GM12873 (cell line): ENCODE results near the gene PIK3C2B.

ENCODE experiments used
- TF ChIP-seq, protein P1 (sequence below): IDR thresholded peaks from 2 replicates; pipeline ENCODE4 v1.5.1; 2012; ENCODE audit warnings: low read depth, mild to moderate bottlenecking, moderate library complexity, low read length, control low read depth; ENCODE audit not compliant: insufficient read depth; ENCODE audit errors: missing control alignments

Gene PIK3C2B

DNA sequence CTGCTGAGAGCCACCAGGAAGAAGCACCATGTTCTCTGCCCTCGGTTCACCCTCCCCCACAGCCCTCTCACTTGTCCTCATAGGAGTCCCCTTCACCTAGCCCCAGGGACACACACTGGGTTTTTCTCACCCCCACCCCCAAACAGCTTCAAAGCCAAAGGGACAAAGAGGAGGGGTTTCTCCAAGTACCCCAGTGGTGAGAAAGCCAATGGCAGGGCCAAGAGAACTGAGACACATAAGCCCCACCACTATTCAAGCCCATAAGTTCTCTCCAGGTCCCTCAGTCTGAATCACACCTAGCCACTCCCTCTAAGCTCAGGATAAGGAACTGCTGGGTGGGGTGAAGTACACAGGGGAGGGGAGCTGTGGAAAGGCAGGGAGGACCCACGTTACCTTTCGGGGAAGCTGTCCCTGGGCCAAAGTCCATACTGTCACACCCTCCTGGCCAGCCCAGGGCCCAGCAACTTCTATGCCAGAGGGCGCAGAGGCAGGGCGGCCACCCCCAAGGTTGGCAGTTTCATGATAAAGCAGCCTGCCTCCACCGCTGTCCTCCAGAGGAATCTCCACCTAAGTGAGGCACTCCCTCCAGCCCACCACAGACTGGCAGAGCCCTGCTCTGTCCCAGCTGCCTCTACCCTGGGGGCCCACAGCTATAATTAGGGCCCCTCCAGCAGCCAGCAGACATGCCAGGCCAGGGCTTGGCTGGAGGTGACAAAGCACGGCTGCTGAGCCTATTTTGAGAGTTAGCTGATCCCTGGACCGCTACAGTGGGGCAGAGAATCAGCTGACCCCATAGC, 43.9 kb downstream of the PIK3C2B start:
- TF ChIP-seq, protein P1, sequence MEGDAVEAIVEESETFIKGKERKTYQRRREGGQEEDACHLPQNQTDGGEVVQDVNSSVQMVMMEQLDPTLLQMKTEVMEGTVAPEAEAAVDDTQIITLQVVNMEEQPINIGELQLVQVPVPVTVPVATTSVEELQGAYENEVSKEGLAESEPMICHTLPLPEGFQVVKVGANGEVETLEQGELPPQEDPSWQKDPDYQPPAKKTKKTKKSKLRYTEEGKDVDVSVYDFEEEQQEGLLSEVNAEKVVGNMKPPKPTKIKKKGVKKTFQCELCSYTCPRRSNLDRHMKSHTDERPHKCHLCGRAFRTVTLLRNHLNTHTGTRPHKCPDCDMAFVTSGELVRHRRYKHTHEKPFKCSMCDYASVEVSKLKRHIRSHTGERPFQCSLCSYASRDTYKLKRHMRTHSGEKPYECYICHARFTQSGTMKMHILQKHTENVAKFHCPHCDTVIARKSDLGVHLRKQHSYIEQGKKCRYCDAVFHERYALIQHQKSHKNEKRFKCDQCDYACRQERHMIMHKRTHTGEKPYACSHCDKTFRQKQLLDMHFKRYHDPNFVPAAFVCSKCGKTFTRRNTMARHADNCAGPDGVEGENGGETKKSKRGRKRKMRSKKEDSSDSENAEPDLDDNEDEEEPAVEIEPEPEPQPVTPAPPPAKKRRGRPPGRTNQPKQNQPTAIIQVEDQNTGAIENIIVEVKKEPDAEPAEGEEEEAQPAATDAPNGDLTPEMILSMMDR: peak; percentile 17

DNA sequence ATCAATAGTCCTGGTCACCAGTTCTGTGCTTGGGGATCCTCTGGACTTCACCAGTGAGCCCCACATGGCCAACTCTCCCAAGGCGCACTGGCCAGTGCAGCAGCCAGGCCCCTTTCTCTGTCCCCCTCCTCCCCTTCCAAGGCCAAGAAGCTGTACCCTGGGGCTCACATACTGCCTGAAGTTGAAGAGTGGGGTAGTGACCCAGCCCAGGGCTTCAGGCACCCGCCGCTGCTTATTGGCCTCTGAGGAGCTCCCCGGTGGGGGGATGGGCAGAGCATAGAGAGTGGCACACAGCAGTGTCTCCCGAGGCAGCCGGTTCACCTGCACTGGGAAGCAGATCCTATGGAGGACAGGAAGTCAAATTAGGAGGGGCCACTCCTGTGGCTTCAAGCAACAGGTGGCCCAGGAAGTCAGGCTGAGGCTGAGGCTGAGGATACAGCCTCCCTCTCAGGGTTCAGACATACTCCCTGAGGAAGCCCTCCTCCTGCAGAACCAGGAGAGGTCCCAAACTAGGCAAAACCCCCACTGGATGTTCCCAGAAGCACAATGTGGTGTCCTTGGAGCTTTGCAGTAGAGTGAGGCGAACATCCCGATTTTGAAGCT, 44.8 kb downstream of the PIK3C2B start:
- TF ChIP-seq, protein P1: no peak

DNA sequence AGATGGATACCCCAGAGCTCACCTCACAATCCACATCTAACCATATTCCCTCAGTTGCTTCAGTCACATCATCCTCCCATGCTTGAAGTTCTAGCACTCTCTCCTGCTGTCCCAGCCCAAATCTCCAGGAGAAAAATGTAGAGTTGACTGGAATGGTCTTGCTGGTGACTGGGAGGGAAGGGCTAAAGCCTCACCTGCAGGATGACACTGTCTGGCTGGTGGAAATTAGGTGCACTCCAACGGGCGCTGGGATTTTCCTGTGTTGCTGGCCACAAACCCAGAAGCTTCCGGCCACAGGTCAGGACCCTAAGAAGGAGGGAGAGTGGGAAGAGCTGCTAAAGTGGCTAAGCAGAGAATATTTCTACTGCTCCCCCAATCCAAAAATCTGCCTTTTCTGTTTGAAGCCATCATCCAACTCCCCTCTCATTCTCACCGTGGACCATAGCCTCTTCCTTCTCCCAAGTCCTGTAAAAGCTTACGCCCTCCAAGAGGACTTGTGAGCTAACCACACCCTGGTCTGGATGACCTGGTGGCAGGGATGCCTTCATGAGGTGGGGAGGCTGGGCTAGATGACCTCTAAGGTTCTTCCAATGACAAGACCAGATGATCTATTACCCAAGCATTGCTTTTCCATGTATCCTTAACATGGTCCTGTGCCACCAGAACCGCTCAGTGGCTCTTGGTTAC, 45.5 kb downstream of the PIK3C2B start:
- TF ChIP-seq, protein P1: no peak

DNA sequence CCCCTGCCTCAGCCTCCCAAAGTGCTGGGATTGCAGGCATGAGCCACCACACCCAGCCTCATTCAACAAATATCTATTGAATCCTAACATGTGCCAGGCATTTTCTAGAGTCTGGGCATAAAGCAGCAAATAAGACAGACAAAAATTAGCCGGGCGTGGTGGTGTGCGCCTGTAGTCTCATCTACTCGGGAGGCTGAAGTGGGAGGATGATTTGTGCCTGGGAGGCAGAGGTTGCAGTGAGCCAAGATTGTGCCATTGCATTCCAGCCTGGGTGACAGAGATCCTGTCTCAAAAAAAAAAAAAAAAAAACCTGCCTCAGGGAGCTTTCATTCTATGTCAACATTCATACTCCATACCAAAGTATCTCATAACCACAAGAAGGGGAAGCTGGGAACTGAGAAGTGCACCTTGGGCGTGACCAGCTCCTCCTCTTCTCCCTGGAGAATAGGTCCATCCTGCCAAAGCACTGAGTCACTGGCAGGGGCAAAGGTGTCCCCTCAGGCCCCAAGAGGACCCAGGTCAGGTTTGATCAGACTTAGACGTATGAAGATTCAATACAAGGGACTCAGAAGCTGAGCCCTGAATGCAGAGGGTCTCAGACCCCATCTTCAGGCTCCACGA, 46.2 kb downstream of the PIK3C2B start:
- TF ChIP-seq, protein P1: no peak

DNA sequence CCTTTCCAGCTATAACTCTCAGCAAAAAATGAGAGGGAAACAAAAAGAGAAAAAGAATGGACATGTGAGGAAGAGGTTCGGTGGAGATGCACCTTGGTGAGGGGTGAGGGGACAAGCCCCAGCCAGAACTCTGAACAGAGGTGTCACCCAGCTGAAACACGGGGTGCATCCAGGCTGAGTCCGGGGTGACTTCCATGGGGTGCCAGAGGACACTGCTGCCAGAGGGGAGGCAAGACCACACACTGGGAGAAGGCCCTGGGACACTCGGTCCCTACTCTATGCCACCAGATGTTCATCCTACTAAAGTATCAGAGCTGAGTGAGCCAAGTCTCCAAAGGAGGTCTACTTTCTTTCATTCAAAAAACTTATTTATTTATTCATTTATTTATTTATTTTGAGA, 46.9 kb downstream of the PIK3C2B start:
- TF ChIP-seq, protein P1: no peak

DNA sequence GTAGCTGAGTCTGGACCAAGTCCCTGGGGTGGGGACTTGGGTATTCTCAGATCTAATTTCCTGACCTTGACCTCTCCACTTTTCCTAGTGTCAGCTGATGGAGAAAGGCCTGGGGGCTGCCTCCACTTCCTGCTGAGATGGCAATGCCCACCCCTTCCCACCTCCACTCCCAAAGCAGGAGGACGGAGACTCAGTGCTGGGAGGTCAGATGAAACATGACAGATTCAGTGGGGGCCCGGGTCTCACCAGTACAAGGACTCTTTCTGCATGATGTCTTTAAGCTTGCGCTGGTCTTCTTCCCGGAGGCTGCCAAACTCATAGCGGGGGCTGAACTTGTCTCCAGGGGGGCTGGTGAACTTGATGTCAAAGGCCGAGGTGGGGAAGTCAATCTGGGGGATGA, 47.4 kb downstream of the PIK3C2B start:
- TF ChIP-seq, protein P1: no peak
